MM.1S (cell line): ENCODE results near the gene EVI5L.

ENCODE experiments used
- DNase-seq: peaks from one replicate; pipeline ENCODE4 v3.0.0-alpha.2; 2015
- H2AFZ ChIP-seq: fragments of 300-600 bp; sonication (generic); 2 replicates; pipeline ENCODE4 v1.6.0; 2016; ENCODE audit warnings: antibody characterized with exemption, low read length
- H3F3A ChIP-seq: fragments of 300-600 bp; sonication (generic); 2 replicates; pipeline ENCODE4 v1.6.1; 2016; ENCODE audit warnings: mild to moderate bottlenecking, antibody characterized with exemption, low read length, moderate library complexity, mixed read lengths; ENCODE audit not compliant: insufficient read depth
- H3K27ac ChIP-seq: fragments of 300-600 bp; sonication (generic); 2 replicates; pipeline ENCODE4 v1.5.1; 2016; ENCODE audit warnings: mild to moderate bottlenecking, low read length
- H3K27me3 ChIP-seq: fragments of 300-600 bp; sonication (generic); replicated peaks from 2 replicates; pipeline ENCODE4 v1.6.0; 2016; ENCODE audit warnings: low read length; ENCODE audit not compliant: insufficient read depth
- H3K36me3 ChIP-seq: fragments of 300-600 bp; sonication (generic); replicated peaks from 2 replicates; pipeline ENCODE4 v1.6.1; 2016; ENCODE audit warnings: mild to moderate bottlenecking, low read length, mixed read lengths; ENCODE audit not compliant: insufficient read depth
- H3K4me1 ChIP-seq: fragments of 300-600 bp; sonication (generic); 2 replicates; pipeline ENCODE4 v1.6.1; 2016; ENCODE audit warnings: low read length, mixed read lengths
- H3K4me2 ChIP-seq: fragments of 300-600 bp; sonication (generic); 2 replicates; pipeline ENCODE4 v1.6.0; 2016; ENCODE audit warnings: low read depth, low read length
- H3K4me3 ChIP-seq: fragments of 300-600 bp; sonication (generic); 2 replicates; pipeline ENCODE4 v1.5.1; 2016; ENCODE audit warnings: low read length, mixed read lengths
- H3K79me2 ChIP-seq: fragments of 300-600 bp; sonication (generic); 2 replicates; pipeline ENCODE4 v1.6.1; 2016; ENCODE audit warnings: mixed run types, low read length, mixed read lengths
- H3K9ac ChIP-seq: fragments of 300-600 bp; sonication (generic); 2 replicates; pipeline ENCODE4 v1.6.1; 2016; ENCODE audit warnings: low read length, mixed read lengths
- H3K9me2 ChIP-seq: fragments of 300-600 bp; sonication (generic); replicated peaks from 2 replicates; pipeline ENCODE4 v1.6.1; 2016; ENCODE audit warnings: mild to moderate bottlenecking, low read length, mixed read lengths; ENCODE audit not compliant: insufficient read depth
- H3K9me3 ChIP-seq: fragments of 300-600 bp; sonication (generic); replicated peaks from 2 replicates; pipeline ENCODE4 v1.6.1; 2016; ENCODE audit warnings: mild to moderate bottlenecking, low read length, mixed read lengths; ENCODE audit not compliant: insufficient read depth
- H4K20me1 ChIP-seq: fragments of 300-600 bp; sonication (generic); 2 replicates; pipeline ENCODE4 v1.6.1; 2016; ENCODE audit warnings: mild to moderate bottlenecking, low read length, moderate library complexity, mixed read lengths; ENCODE audit not compliant: insufficient read depth
- CTCF ChIP-seq: fragments of 300-600 bp; sonication (generic); IDR thresholded peaks from 2 replicates; pipeline ENCODE4 v1.5.1; 2016; ENCODE audit warnings: antibody characterized with exemption, low read length, mixed read lengths
- EZH2 ChIP-seq: fragments of 300-600 bp; sonication (generic); optimal IDR thresholded peaks from 2 replicates; pipeline ENCODE3; 2017; ENCODE audit warnings: low read depth, mild to moderate bottlenecking, antibody characterized with exemption, low read length, mixed read lengths
- EZH2phosphoT487 ChIP-seq: fragments of 300-600 bp; sonication (generic); IDR thresholded peaks from 2 replicates; pipeline ENCODE4 v1.6.1; 2018; ENCODE audit warnings: antibody characterized with exemption, low read length

Gene EVI5L

GRCh38 chr19:7784856-7785255, 45.2 kb upstream of the EVI5L start:
- Histone ChIP-seq H4K20me1 (no peaks in the 10 kb centered on the region), H3K9me3 (no peaks in the 10 kb centered on the region), H3K9ac (no peak overlapping the region), H3K4me1 (no peaks in the 10 kb centered on the region), H3K4me3 (no peak overlapping the region), H2AFZ (no peak overlapping the region), H3K36me3 (no peaks in the 10 kb centered on the region), H3K9me2 (no peaks in the 10 kb centered on the region), H3F3A (no peaks in the 10 kb centered on the region), H3K27me3 (peaks cover 96% of the 10 kb centered on the region), H3K4me2 (no peak overlapping the region), H3K79me2 (no peaks in the 10 kb centered on the region), H3K27ac (no peak overlapping the region)
- TF ChIP-seq CTCF = no peak
- no peak for TF ChIP-seq EZH2
- TF ChIP-seq EZH2phosphoT487 = no peak
- no peak for DNase-seq

- H3K4me3 ChIP-seq = no peak overlapping the region
- no peaks in the 10 kb centered on the region for H3F3A ChIP-seq
- DNase-seq = no peak
- H3K27me3 ChIP-seq = peaks cover 95% of the 10 kb centered on the region
- TF ChIP-seq EZH2phosphoT487 (no peak), CTCF (no peak), EZH2 (no peak)
- H3K4me1 ChIP-seq = no peaks in the 10 kb centered on the region
- no peak overlapping the region for H3K4me2 ChIP-seq
- H3K9me2 ChIP-seq = no peaks in the 10 kb centered on the region
- H2AFZ ChIP-seq = no peak overlapping the region
- no peaks in the 10 kb centered on the region for H3K79me2 ChIP-seq
- no peaks in the 10 kb centered on the region for H3K36me3 ChIP-seq
- no peak overlapping the region for H3K9ac ChIP-seq
- no peaks in the 10 kb centered on the region for H4K20me1 ChIP-seq
- H3K9me3 ChIP-seq = no peaks in the 10 kb centered on the region
- H3K27ac ChIP-seq = no peak overlapping the region
These were observed 42.9 kb upstream of the EVI5L start for GRCh38 chr19:7787141-7787540.

GRCh38 chr19:7787602-7788177, 42.3 kb upstream of the EVI5L start:
- H3K27ac ChIP-seq = no peak overlapping the region
- no peaks in the 10 kb centered on the region for H3F3A ChIP-seq
- H4K20me1 ChIP-seq = no peaks in the 10 kb centered on the region
- H3K79me2 ChIP-seq = no peaks in the 10 kb centered on the region
- no peak overlapping the region for H3K9ac ChIP-seq
- H3K36me3 ChIP-seq = no peaks in the 10 kb centered on the region
- DNase-seq = no peak
- H3K27me3 ChIP-seq = peaks cover 95% of the 10 kb centered on the region
- no peak for TF ChIP-seq EZH2phosphoT487
- TF ChIP-seq EZH2 = no peak
- TF ChIP-seq CTCF = no peak
- no peaks in the 10 kb centered on the region for H3K4me1 ChIP-seq
- no peak overlapping the region for H3K4me3 ChIP-seq
- H3K4me2 ChIP-seq = no peak overlapping the region
- H2AFZ ChIP-seq = no peak overlapping the region
- no peaks in the 10 kb centered on the region for H3K9me2 ChIP-seq
- H3K9me3 ChIP-seq = no peaks in the 10 kb centered on the region
